K562 (cell line): ENCODE results near the gene HS3ST5. TPM values are rescaled to one million over a fixed set of nuclear protein-coding genes. Genes with fewer than 3 reads are reported as not detected.

ENCODE experiments used
- ATAC-seq: fragments of 200-7000 bp; cut with Tn5 transposase; 3 replicates; pipeline ENCODE4 v1.9.1; 2020; ENCODE audit warnings: moderate library complexity
- BruUV-seq: library from RNA; stranded (reverse); fragments of 400-500 nt; replicated peaks from 2 replicates; lab custom pipeline; 2021; lab: Mats Ljungman, UMichigan
- CTCF ChIA-PET: fragments of 300-600 bp; formaldehyde crosslinking; extraction: SDS; loops from one replicate; lab custom pipeline; 2021; ENCODE audit warnings: low intra/inter-chr PET ratio; lab: Yijun Ruan, JAX
- POLR2A ChIA-PET: fragments of 300-600, 350-650 bp; sonication (Branson Sonifier 250); formaldehyde crosslinking; extraction: SDS; loops from one replicate; lab custom pipeline; 2021; ENCODE audit warnings: antibody characterized with exemption, inconsistent platforms; lab: Yijun Ruan, JAX
- DNase-seq, 4 experiments: peaks; one replicate each; pipeline versions ENCODE4 v3.0.0 to v3.0.0-alpha.2; 2011 to 2018; ENCODE audit warnings: low spot score in 3 of 4, mixed read lengths in 3 of 4; ENCODE audit errors: extremely low read depth in 1 of 4
- FAIRE-seq: peaks from 2 replicates; lab custom pipeline; 2011; peaks lifted over from hg19 to GRCh38; lab: Jason Lieb, UNC
- H2AFZ ChIP-seq: 2 replicates; pipeline ENCODE4 v1.6.0; 2011; ENCODE audit warnings: low read depth, low read length, control low read depth, inconsistent platforms
- H3K27ac ChIP-seq: fragments of 200-600 bp; 3 replicates; pipeline ENCODE4 v1.8.0; 2011; ENCODE audit warnings: low read depth, mild to moderate bottlenecking, control low read depth, inconsistent platforms, low read length, moderate library complexity, mixed read lengths; ENCODE audit errors: extremely low read depth
- H3K27me3 ChIP-seq, 2 experiments: fragments of 300-600 bp in 1 of 2; 2 replicates in 1 of 2; 3 replicates in 1 of 2; pipeline versions ENCODE4 v1.6.0 to v1.8.0; 2011; ENCODE audit warnings: inconsistent platforms in 2 of 2, low read length in 2 of 2, mild to moderate bottlenecking in 1 of 2, mixed read lengths in 1 of 2, moderate library complexity in 1 of 2; ENCODE audit not compliant: control insufficient read depth in 2 of 2, insufficient read depth in 2 of 2
- H3K36me3 ChIP-seq: fragments of 300-600 bp; 3 replicates; pipeline ENCODE4 v1.8.0; 2011; ENCODE audit warnings: mild to moderate bottlenecking, low read length, inconsistent platforms; ENCODE audit not compliant: control insufficient read depth, insufficient read depth
- H3K4me1 ChIP-seq, 2 experiments: fragments of 200-600 bp in 1 of 2; replicated peaks in 1 of 2; 2 replicates in 1 of 2; 3 replicates in 1 of 2; pipeline versions ENCODE4 v1.5.1 to v1.8.0; 2011; ENCODE audit warnings: inconsistent platforms in 2 of 2, low read length in 2 of 2, mild to moderate bottlenecking in 1 of 2, mixed read lengths in 1 of 2, moderate library complexity in 1 of 2; ENCODE audit not compliant: control insufficient read depth in 2 of 2, insufficient read depth in 2 of 2
- H3K4me2 ChIP-seq: 2 replicates; pipeline ENCODE4 v1.6.1; 2011; ENCODE audit warnings: low read length, control low read depth, inconsistent platforms, mixed read lengths; ENCODE audit not compliant: insufficient read depth
- H3K4me3 ChIP-seq: fragments of 200-600 bp; sonication (generic), shearing (Covaris generic); 2 replicates; pipeline ENCODE4 v1.5.1; 2016; ENCODE audit warnings: control low read depth, inconsistent platforms
- H3K79me2 ChIP-seq: fragments of 200-600 bp; 3 replicates; pipeline ENCODE4 v1.8.0; 2011; ENCODE audit warnings: low read length, inconsistent platforms; ENCODE audit not compliant: control insufficient read depth, insufficient read depth
- H3K9ac ChIP-seq, 2 experiments: 2 replicates each; pipeline versions ENCODE4 v1.6.0 to v1.6.1; 2011; ENCODE audit warnings: low read depth in 2 of 2, low read length in 2 of 2, control low read depth in 1 of 2, inconsistent platforms in 1 of 2, mild to moderate bottlenecking in 1 of 2, mixed read lengths in 1 of 2; ENCODE audit not compliant: insufficient read depth in 1 of 2
- H3K9me1 ChIP-seq: one replicate; pipeline ENCODE4 v1.6.0; 2011; ENCODE audit warnings: inconsistent platforms, mild to moderate bottlenecking, low read length, moderate library complexity; ENCODE audit not compliant: control insufficient read depth, insufficient read depth
- H3K9me3 ChIP-seq: replicated peaks from 2 replicates; pipeline ENCODE4 v1.5.1; 2011; ENCODE audit warnings: low read depth, low read length, inconsistent platforms; ENCODE audit not compliant: control insufficient read depth, insufficient read depth
- H4K20me1 ChIP-seq: replicated peaks from 2 replicates; pipeline ENCODE4 v1.6.1; 2011; ENCODE audit warnings: low read length, inconsistent platforms, mixed read lengths; ENCODE audit not compliant: control insufficient read depth, insufficient read depth
- JUND ChIP-seq, 2 experiments: IDR thresholded peaks; 2 replicates in 1 of 2; 3 replicates in 1 of 2; pipeline ENCODE4 v1.6.1; 2011; ENCODE audit warnings: borderline replicate concordance in 2 of 2, low read depth in 2 of 2, low read length in 2 of 2, improper control_type of control experiment in 1 of 2, missing biosample characterization in 1 of 2, missing genetic modification characterization in 1 of 2, missing genetic modification reagents in 1 of 2
- NFATC3 ChIP-seq: fragments of 450-650 bp; IDR thresholded peaks from 2 replicates; pipeline ENCODE4 v1.6.1; 2017; ENCODE audit warnings: mild to moderate bottlenecking
- PCBP1 ChIP-seq: fragments of 200-400 bp; formaldehyde crosslinking; IDR thresholded peaks from 2 replicates; pipeline ENCODE4 v1.6.1; 2018; ENCODE audit warnings: mild to moderate bottlenecking, low read depth, low read length; ENCODE audit not compliant: poor library complexity, severe bottlenecking
- ZNF445 ChIP-seq: fragments of 250-450 bp; sonication (Bioruptor Pico); IDR thresholded peaks from 2 replicates; pipeline ENCODE4 v1.4.0; 2020; ENCODE audit warnings: low read depth, mild to moderate bottlenecking, moderate library complexity
- ZNF583 ChIP-seq: fragments of 250-450 bp; sonication (Bioruptor Pico); IDR thresholded peaks from 2 replicates; pipeline ENCODE4 v1.4.0; 2020
- WGBS: fragments of 100-300 bp; shearing (Covaris generic); methylation state at CpG from one replicate; pipeline ENCODE4 v1.1.6; 2016; ENCODE audit warnings: low coverage, mixed read lengths; ENCODE audit not compliant: insufficient coverage; ENCODE audit errors: missing lambda C conversion rate; 5-methylcytosine and 5-hydroxymethylcytosine counted together
- in situ Hi-C: fragments of 300-500 bp; cut with MboI; formaldehyde crosslinking; loops from 4 replicates; pipeline ENCODE4 v1.15.0; 2018; ENCODE audit warnings: inconsistent platforms, mixed read lengths
- intact Hi-C: fragments of 100-400 bp; cut with micrococcal nuclease; formaldehyde crosslinking; loops from 2 replicates; pipeline ENCODE4 v1.14.2; 2022
- polyA plus RNA-seq, 8 experiments: library from polyadenylated mRNA; depleted of rRNA in 4 of 8; stranded (reverse) in 5 of 8; unstranded in 3 of 8; fragments of >200 nt; fragmentation: Nextera tagmentation in 2 of 8; fragmentation: Illumina TruSeq in 1 of 8; extraction: Ambion mirVana in 2 of 8; extraction: Trizol in 1 of 8; gene quantifications; 2 replicates each; pipeline versions ENCODE4 v1.2.1 to v1.2.3, GENCODE V29; 2011 to 2014; ENCODE audit warnings: inconsistent platforms in 1 of 8, missing spikeins in 1 of 8
- total RNA-seq, 7 experiments: library from RNA; depleted of rRNA in 6 of 7; stranded (reverse); fragments of >200 nt in 6 of 7; fragmentation: Illumina TruSeq in 2 of 7; extraction: Trizol in 2 of 7; gene quantifications; 2 replicates each; pipeline versions ENCODE4 v1.2.1 to v1.2.3, GENCODE V29; 2011 to 2021; ENCODE audit warnings: low replicate concordance in 1 of 7

HS3ST5 gene
- total and polyA plus RNA-seq, 9 of the 15 experiments (the other 6 are each of a cell fraction or from before 2014, with no cell fraction given), result not detected

GRCh38 chr6:114220241-114220640 is 122.6 kb downstream of the HS3ST5 start:
- Histone ChIP-seq H3K4me3 (no peak overlapping the region), H3K79me2 (no peaks in the 10 kb centered on the region), H3K9me3 (0 out of 2 replicates have a peak, but pooled peaks cover 2% of the 10 kb centered on the region), H3K27ac (no peak overlapping the region), H3K36me3 (no peaks in the 10 kb centered on the region), H3K9ac (no peak overlapping the region), H3K27me3 (no peaks in the 10 kb centered on the region), H2AFZ (no peak overlapping the region), H3K4me1 (no peaks in the 10 kb centered on the region), H3K9me1 (no peaks in the 10 kb centered on the region), H4K20me1 (no peaks in the 10 kb centered on the region), H3K4me2 (no peak overlapping the region)
- DNase-seq, result no peak
- CTCF ChIA-PET, result no interaction called here
- WGBS, result 0% methylated on average over 2 of the region's 2 CpGs
- intact Hi-C loops, result no loop called here
- FAIRE-seq, result no peak
- POLR2A ChIA-PET, result no interaction called here
- in situ Hi-C loops, result no loop called here
- no peak for ATAC-seq
- no TSS peak for BruUV-seq
- no peak for TF ChIP-seq ZNF583 (CRISPR knock-in tag)
- TF ChIP-seq NFATC3, result no peak
- no peak for TF ChIP-seq ZNF445 (CRISPR knock-in tag)
- TF ChIP-seq PCBP1, result no peak
- TF ChIP-seq JUND (IDR thresholded peaks at IDR 0.05; ENCODE audit: borderline replicate concordance, low read depth, low read length), result no peak
- no peak for TF ChIP-seq JUND (tag; IDR thresholded peaks at IDR 0.05; ENCODE audit: borderline replicate concordance, low read depth, low read length)
